Stimulated activated CD8-positive, alpha-beta memory T cell treated with anti-CD3 and anti-CD28 coated beads, Interleukin-15, amount 100 ng/mL, for 4 hours (primary cell): Measurements from ENCODE around the gene FAM163B.

Experiments
- DNase-seq, 2 donors: peaks; one replicate each; pipeline ENCODE4 v3.0.0-alpha.2; 2020; ENCODE audit warnings: low read depth in 2 of 2

Gene FAM163B

DNA sequence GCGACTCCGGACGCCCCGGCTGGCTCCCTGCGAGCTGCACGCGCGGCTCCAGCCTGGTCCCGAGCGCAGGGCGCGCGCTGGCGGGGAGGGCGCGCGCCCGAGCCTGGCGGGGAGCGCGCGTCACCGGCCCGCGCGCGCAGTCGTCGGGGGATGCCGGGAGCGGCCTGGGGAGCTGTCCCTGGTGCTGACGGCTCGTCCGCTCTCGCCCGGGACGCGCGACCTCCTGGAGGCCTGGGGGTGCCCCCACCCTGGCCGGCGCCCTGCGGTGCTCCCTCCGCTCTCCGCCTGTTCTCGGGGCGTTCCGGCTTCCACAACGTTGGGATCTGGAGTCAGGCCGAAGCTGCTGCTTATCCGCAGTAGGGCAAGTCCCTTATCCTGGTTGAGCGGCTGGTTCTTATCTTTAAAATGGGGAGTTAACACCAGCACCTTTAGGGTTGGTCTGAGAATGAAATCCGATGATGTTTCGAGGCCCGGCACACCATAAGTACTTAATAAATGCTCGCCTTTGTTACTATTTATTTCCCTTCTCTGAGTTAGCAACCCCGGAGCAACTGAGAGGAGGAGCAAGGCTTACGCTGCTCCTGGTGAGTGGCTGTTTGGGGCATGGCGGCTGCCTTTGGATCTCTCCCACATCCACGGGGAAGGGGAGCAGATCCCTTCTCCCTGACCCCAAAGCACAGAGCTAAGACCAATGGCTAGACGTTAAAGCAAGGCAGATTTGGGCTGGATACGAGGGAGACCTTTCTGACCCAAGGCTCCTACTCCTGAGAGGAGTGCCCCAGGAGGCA lies at the start of gene FAM163B:
Gene FAM163B (minus strand): TSS at position 79 of the 788 bp plus-strand sequence. CDS start 29,166 bp downstream, outside the sequence.
- no peak for DNase-seq

DNA sequence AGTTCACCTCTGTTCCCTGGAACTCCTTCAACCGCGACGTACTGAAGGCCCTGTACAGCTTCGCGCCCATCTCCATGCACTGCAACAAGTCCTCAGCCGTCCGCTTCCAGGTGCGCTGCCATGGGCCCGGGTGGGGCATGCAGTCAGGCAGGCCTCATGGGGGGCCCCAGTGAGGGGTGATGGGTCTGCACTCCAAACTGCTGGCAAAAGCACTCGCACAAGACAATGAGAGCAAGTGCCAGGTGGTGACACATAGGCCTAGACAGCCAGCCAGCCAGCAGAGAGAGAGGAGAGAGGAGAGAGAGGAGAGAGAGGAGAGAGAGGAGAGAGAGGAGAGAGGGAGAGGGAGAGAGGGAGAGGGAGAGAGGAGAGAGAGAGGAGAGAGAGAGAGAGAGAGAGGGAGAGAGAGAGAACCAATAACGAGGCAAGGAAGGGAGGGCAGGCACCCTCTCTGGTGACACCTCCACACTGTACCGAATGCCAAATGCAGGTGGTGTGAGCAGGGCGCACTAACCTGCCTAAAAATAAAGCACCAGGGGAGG lies 48.0 kb upstream of the FAM163B start:
- no peak for DNase-seq

DNA sequence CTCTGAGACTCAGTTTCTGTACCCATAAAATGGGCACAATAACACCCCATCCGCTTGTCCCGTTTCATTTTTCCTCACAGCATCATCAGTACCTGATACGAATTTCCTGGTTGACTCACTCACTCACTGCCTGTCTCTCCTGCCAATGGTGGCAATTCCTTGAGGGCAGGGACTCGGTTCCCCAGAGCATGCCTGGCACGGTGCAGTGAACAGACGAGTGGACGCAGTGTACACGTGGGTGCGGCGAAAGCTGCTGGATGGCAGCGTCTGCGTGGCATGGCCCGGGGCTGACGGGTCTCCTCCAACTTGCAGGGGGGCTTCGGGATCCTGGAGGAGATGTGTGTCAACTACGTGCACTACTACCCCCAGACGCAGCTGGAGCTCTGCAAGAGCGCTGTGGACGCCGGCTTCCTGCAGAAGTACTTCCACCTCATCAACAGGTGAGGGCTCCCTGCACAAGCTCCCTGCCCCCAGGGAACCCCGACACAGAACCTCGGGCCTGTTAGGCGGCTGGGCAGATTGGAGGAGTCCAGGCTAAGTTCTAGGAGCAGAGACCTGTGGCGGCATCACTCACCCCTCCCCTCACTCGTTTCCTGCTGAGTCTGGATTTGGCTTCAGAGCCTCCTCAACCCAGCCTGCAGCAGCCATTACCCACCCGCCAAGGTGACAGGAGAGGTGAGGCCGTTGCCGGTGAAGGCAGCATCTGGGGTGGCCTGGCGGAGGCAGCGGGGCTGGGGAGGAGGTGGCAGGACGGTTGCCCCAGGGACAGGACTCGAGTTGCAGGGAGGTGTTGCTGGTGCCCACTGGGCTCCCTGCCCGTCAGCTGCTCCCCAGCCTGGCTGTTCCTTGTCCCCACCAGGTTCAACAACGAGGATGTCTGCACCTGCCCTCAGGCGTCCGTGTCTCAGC lies 47.3 kb upstream of the FAM163B start:
- DNase-seq: no peak

DNA sequence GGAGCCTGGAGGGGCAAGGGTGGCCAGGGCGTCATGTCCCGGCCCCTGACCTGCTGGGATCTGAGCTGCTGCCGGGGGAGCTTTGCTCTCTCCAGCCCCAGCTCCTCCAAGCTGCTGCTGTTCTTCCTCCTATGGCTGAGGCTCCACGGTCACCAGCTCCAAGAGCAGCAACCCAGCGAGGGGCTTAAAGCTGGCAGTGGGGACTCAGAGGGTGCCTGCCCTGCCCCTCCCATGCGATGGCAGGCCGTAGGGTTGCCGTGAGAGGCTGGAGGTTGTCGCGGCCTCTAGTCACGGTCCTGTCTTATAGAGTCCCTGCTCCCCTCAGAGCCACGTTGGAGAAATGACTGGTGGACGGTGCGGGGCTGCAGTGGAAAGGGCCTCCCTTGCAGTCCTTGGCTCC lies 46.5 kb upstream of the FAM163B start:
- DNase-seq: no peak

DNA sequence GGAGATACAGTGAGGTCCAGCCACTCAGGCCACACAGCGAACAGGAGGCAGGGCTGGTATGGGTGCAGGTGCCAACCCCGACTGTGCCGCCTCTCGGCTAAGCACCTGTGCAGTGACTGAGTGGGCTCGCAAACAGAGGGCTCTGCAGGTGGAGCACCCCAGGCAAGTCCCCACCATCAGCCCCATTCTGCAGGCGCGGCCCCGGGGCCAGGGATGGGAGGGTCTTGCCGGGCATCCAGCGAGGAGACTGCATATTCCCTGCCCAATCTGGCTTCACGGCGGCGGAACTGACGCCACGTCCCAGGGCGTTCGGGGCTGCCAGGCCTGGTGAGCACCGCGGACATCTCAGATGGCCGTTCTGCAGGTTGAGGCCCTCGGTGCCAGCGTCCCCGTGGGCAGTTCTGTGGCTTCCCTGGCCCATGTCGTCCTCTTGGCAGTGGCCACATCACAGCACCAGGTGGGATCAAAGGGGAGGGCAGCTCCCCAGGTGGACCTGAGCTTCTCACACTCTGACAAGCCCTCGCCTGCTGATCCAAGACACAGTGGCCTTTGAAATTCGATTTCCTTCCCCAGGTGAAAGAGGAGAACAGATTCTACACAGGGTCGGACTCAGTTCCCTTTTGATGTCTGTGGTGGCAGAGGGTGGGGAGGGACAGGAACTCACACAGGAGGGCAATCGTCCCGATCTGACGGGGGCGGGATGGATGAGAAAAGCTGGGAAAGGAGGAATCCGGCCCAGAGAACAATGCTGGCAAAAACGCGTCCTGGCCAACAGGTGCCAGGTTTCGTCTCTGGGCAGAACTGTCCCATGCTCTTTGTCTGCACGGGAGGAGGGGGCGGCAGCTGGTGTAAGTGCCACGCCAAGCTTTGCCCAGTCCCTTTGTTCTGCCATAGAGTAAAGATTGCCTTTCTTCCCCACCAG lies 45.8 kb upstream of the FAM163B start:
- no peak for DNase-seq

DNA sequence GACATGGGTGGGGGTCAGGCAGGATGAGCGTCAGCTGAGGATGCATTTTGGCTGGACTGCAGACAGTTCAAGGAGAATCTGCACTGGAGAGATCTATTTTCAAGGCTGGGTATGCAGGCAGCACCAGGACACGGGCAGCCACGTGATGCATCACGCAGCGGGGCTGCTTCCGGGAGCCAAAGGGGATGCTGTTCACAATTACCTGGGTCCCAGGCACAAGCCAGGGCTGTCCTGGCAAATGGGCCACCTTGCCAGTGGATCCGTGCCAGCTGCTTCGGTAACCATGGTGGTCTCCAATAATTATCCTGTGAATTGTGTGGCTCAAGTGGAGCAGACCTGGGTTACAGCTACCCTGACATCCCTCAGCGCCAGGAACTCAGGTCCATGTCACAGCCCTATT lies 44.4 kb upstream of the FAM163B start:
- DNase-seq: no peak

DNA sequence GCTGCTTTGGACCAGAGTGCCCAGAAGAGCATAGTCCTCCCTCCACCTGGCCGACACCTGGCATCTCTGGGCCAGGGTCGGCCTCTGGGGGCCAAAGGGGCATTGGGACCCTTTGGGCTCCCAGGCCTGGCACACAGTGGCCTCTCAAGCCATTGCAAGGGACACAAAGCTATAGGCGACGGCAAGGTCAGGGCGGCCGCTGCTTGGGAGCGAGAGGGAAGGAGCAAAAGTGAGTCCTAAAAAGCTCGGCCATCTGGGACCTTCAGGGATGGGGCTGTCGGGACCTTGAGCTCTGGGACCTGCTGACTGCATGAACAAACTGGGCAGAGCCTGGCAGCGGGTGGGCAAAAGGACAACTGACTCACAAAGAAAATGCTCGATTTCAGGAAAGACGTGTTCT lies 40.8 kb upstream of the FAM163B start:
- DNase-seq: no peak

DNA sequence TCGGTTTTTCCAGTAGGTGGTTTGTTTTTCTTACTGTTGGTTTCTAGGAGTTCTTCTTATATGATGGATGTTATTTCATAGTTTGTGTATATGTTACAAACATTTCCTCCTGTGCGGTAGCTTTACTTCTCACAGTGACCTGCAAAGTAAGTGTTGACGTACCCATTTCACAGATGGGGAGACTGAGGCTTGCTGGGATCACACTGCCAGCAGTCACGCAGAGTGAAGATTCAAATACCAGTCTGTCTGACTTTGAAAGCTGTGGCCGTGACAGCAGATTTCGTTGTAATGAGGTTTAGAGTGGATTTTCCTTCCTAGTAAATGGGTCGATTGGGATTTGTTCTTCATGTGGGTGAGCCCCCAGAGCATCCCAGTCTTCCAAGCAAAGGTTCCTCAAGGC lies 40.0 kb upstream of the FAM163B start:
- DNase-seq: no peak

DNA sequence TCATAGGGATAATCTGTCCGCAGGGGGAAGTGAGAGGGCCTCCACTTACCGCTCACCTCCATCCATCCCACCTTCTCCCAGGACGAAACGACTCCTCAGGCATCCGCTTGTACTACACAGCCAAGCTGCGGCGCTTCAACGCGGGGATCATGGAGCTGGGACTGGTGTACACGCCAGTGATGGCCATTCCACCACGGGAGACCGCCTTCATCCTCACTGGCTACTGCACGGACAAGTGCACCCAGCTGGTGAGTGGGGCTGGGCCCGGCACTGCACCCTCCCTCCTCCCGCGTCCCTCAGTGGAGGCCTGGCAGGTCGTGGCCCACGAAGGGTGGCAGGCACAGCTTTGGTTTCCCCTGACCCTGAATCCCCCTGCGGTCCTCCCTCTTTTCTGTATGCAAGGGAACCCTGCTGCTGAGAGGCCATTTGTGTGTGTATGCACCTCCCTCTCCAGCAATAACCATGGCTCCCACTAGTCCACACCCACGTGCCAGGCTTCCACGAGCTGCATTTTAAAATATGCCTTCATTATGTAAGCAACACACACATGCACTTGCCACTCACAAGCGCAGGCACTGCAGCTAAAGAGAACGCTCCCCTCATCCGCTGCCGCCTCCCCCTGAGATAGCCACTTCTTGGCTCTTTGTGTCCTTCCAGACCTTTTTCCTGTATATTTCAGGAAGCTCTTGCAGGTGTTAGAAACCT lies 38.7 kb upstream of the FAM163B start:
- no peak for DNase-seq

DNA sequence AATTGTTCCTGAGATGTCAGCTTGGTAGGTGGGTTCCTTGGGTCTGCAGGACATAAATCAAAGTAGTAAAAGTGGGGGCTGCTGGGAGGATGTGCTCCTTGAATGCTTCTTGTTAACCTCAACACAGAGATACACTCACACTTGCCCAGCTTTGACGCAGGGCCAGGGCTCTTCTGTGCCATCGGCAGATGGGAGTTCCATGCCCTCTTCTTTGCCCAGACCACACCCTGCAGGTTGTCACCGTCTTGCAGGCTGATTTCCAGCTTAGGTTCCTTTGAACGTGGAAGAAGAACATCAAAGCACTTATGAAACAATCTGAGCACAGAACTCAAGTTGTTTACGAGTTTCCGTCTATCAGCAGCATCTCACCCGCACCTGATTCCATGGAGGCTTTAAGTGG lies 38.0 kb upstream of the FAM163B start:
- no peak for DNase-seq

DNA sequence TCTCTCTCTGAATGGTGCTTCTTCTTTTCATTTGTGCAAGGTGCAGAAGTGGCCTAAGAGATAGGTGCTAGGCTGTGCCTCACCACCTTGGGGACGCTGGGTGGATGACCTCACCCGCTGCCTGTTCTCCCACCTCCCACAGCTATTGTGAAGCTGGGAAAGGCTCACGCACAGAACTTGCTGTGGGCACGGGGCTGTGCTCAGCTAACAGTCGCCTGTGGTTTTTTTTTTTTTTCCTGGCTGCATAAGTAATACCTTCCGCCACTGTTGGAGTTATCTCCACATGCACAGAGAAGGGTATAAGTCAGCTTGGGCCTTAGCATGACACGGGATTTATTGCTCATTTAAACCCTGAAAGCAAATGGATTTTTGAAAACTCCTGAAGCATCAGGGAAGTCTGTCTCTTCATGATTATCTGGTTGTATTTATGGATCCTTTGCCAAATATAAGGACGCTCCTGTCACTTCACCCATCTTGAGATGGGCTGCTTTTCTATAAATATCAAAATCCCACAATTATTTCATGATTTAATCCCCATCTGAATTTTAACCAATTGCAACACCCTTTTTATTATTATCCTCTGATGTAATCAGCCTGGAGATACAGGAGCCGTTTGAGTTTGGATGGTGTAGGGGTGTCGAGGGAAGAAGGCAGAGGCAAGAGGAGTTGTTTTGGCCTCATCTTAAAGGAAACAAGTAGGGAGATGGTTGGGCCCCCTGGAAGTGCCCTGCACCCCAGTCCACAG lies 36.0 kb upstream of the FAM163B start:
- DNase-seq: no peak

DNA sequence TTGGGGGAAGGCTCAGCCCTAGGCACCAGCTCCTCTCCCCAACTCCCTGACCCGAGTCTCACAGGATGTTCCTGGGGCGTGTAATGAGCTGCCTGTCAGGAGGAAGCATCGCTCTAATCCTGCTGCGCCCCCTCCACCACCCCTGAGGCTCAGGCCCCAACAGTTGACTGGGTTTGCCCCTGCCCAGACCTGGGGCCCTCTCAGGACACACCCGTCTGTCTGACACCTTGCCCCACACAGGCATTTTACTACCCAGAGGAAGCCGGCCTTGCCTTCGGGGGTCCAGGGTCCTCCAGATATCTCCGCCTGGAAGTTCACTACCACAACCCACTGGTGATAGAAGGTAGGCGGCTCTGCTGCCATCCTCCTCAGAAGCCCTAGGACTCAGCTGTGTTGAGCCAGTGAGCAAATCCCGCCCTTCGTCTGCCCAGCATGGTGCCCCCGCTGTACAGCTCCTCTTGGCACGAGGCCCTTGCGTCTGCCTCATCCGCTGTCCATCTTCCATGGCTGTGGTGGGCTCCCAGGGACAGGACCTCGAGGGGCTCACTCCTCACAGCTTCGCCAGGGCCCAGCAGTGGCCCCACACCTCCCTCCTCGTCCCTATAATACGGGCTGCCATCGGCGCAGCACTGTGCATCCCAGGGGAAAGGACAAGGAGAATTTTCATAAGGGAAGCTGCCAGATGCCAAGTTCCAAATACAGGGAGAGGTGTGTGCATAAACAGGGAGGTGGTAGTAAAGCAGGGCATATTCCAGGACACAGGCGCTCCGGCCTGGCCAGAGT lies 35.0 kb upstream of the FAM163B start:
- DNase-seq: no peak

DNA sequence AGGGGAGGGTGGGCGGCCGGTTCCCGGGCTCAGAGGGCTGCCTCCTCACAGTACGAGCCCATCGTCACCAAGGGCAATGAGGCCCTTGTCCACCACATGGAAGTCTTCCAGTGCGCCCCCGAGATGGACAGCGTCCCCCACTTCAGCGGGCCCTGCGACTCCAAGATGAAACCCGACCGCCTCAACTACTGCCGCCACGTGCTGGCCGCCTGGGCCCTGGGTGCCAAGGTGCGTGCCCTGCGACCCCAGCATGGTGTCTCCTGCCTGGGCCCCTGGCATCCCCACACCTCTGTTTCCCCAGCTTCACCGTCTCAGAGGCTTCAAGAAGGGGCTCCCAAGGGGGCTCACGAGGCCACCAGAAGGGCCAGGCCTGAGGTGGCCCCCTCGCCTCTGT lies 34.2 kb upstream of the FAM163B start:
- no peak for DNase-seq

DNA sequence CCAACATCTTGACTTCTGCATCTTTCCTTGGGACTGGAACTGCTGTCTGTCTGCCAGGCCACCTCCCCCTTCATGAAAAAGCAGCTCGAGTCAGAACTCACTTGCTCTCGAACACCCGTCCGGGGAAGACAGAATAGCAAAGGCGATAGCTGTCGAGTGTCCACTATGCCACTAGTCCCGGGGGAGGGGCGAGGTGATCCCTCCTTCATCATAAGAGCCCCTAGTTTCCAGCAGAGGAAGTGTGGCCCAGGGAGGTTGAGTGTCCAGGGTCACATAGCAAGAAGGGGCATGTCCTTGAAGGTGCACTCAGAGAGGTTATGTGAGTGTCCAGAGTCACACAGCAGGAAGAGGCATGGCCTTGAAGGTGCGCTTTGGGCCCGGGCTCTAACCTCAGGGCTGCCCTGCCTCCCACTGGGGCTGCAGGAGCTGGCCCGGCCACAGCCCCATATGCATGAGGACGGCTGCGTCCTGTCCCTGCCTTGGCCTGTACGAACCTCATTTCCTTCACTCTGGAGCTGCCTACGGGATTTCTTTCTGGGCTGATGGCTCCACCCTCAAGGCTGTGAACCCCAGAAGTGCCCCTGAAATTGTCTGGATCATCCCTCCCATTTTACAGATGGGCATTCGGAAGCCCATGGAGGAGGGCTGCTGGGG lies 33.6 kb upstream of the FAM163B start:
- DNase-seq: no peak

DNA sequence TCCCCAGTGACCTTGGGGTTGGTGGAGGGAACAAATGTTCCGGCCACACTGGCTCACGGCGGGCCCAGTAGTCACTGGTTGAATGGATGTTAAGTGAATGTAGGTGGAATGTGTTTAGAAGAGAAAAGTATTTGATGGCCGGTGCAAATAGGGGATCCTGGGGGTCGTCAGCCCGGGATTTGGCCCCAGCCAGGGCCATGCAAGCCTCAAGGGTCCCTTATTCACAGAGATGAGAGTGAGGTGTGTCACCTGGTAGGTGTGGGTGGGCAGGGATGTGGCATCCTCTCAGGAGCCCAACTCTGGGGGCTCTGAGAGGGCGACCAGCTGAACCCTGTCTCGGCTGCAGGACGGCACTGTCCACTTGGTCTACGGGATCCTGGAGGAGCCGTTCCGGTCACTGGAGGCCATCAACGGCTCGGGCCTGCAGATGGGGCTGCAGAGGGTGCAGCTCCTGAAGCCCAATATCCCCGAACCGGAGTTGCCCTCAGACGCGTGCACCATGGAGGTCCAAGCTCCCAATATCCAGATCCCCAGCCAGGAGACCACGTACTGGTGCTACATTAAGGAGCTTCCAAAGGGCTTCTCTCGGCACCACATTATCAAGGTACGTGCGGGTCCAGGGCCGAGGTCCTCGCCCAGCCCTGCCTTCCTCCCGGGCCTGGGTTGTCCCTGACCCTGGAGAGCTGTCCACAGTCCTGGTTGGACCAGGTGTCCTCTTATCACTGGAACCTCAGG lies 32.8 kb upstream of the FAM163B start:
- DNase-seq: no peak

DNA sequence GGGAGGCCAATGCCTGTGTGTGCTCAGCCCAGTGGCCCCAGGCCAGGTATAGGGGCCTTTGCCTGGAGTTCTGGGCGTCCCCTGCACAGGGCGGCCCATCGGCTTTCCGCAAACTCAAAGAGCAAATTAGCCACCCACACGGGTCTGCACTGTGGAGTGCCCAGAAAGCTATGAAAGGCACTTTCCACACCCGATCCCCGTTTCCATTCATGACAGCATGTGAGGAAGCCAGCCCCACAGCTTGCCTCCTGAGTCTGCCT lies 32.1 kb upstream of the FAM163B start:
- no peak for DNase-seq

DNA sequence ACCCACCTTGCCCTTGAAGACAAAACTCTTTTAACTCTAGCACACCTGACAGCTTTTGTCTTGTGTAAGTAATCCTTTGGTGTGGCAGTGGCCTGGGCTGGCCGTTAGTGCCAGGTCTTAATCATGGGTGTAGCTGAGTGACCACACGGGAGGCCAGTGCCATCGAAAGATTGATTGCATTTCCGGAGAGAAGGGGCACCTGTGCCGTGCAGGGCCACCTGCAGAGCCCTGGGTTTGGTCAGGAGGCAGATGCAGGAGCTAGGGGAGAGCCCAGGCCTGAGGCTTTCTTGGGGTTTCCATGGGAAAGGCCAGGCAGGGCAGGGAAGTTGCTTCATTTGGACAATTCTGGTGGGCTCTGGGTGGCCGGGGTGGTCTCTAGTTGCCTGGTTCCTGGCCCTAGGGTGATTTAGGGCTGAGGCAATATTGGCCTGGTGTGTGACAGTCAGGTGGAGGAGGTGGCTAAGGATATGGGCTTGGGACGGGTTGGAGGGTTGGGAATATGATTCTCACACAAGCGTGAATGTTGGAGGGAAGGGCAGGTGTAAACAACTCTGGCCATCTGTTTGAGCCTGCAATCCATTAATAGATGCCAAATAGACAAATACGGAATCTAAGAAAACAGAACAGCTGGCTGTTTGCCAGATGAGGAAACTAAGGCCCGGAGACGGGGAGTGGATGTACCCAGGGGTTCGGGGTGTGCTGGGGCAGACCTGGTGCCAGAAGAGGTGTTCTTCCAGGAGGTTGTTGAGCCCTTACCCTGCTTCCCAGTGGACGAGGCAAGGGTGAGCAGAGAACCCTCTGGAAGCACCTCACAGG lies 31.6 kb upstream of the FAM163B start:
- no peak for DNase-seq

DNA sequence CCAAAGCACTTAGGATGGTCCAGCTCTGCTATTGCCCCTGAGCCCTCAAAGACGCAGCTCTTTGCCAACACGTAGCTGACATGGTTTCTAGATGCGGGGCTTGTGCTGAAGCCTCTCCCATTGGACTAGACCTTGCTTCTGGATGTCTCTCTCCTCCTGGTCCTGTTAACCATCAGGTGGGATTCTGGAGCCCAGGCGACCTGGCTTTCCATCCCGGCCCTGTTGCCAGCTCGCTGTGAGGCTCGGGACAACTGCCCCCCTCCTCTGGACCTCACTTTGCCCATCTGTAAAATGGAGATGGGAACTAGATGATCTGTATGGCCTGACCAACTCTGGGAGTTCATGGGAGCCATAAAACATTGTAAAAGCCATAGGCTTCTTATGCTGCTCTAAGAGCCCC lies 31.0 kb upstream of the FAM163B start:
- DNase-seq: no peak
